ENCODE results near the gene HAND1.
"Not testable (repeated sequence)": the region's sequence is repeated elsewhere in the genome, so short reads cannot be mapped to it uniquely, and the experiment has no call there.

Gene HAND1

GRCh38 chr5:154478224-154478565 is at the start of gene HAND1:
Gene HAND1, minus strand, starts transcription at chr5:154478227. Its CDS starts 219 bp downstream, at chr5:154478008.
- Mint-ChIP-seq H3K27ac (no peak within 1 kb of the TSS), H3K4me1 (peaks cover 84% of the 10 kb centered on the region), H3K9me3 (no peaks in the 10 kb centered on the region), H3K4me3 (peak within 1 kb of the TSS; percentile 9 to 40), H3K27me3 (peaks cover 96% of the 10 kb centered on the region)
- DNase-seq (no peak), ATAC-seq (no peak)

- H3K9me3 Mint-ChIP-seq = no peaks in the 10 kb centered on the region
- no peak for DNase-seq
- H3K27me3 Mint-ChIP-seq = peaks cover 68% of the 10 kb centered on the region
- H3K27ac Mint-ChIP-seq = no peak overlapping the region
- no peaks in the 10 kb centered on the region for H3K4me1 Mint-ChIP-seq
- ATAC-seq = peak; percentile 23
- H3K4me3 Mint-ChIP-seq = no peak overlapping the region
Observed at GRCh38 chr5:154526231-154527226, 48.5 kb upstream of the HAND1 start.

- peaks cover 75% of the 10 kb centered on the region for H3K27me3 Mint-ChIP-seq
- no peak overlapping the region for H3K27ac Mint-ChIP-seq
- H3K9me3 Mint-ChIP-seq = no peaks in the 10 kb centered on the region
- no peak for DNase-seq
- peaks cover 7% of the 10 kb centered on the region for H3K4me1 Mint-ChIP-seq
- ATAC-seq = no peak
- H3K4me3 Mint-ChIP-seq = no peak overlapping the region
Observed at GRCh38 chr5:154524859-154525258, 46.8 kb upstream of the HAND1 start.

GRCh38 chr5:154524181-154524580 is 46.2 kb upstream of the HAND1 start:
- DNase-seq (no peak), ATAC-seq (no peak)
- peaks cover 81% of the 10 kb centered on the region for H3K27me3 Mint-ChIP-seq
- no peaks in the 10 kb centered on the region for H3K9me3 Mint-ChIP-seq
- peaks cover 7% of the 10 kb centered on the region for H3K4me1 Mint-ChIP-seq
- H3K27ac Mint-ChIP-seq = no peak overlapping the region
- H3K4me3 Mint-ChIP-seq = no peak overlapping the region

GRCh38 chr5:154523709-154524108 is 45.7 kb upstream of the HAND1 start:
- H3K9me3 Mint-ChIP-seq = no peaks in the 10 kb centered on the region
- peaks cover 7% of the 10 kb centered on the region for H3K4me1 Mint-ChIP-seq
- H3K27ac Mint-ChIP-seq = no peak overlapping the region
- ATAC-seq (no peak), DNase-seq (no peak)
- H3K4me3 Mint-ChIP-seq = no peak overlapping the region
- peaks cover 86% of the 10 kb centered on the region for H3K27me3 Mint-ChIP-seq

GRCh38 chr5:154523104-154523503 is 45.1 kb upstream of the HAND1 start:
- H3K4me3 Mint-ChIP-seq = no peak overlapping the region
- H3K9me3 Mint-ChIP-seq = no peaks in the 10 kb centered on the region
- H3K4me1 Mint-ChIP-seq = peaks cover 7% of the 10 kb centered on the region
- ATAC-seq = no peak
- H3K27me3 Mint-ChIP-seq = peaks cover 87% of the 10 kb centered on the region
- H3K27ac Mint-ChIP-seq = no peak overlapping the region
- DNase-seq = no peak

GRCh38 chr5:154522284-154522683 is 44.3 kb upstream of the HAND1 start:
- Mint-ChIP-seq H3K4me3 (no peak overlapping the region), H3K4me1 (peaks cover 7% of the 10 kb centered on the region), H3K9me3 (no peaks in the 10 kb centered on the region), H3K27me3 (peaks cover 88% of the 10 kb centered on the region), H3K27ac (no peak overlapping the region)
- no peak for DNase-seq
- no peak for ATAC-seq

GRCh38 chr5:154521756-154522155 is 43.7 kb upstream of the HAND1 start:
- Mint-ChIP-seq H3K4me3 (no peak overlapping the region), H3K9me3 (no peaks in the 10 kb centered on the region), H3K4me1 (peaks cover 7% of the 10 kb centered on the region), H3K27ac (no peak overlapping the region), H3K27me3 (peaks cover 92% of the 10 kb centered on the region)
- no peak for DNase-seq
- ATAC-seq = no peak

GRCh38 chr5:154520861-154521453 is 42.9 kb upstream of the HAND1 start:
- ATAC-seq = no peak
- no peaks in the 10 kb centered on the region for H3K9me3 Mint-ChIP-seq
- H3K4me1 Mint-ChIP-seq = peaks cover 7% of the 10 kb centered on the region
- H3K27ac Mint-ChIP-seq = no peak overlapping the region
- peak overlapping the region in 1 of 2 donors; percentile 15 for H3K4me3 Mint-ChIP-seq
- H3K27me3 Mint-ChIP-seq = peaks cover 86% of the 10 kb centered on the region
- no peak for DNase-seq

GRCh38 chr5:154519359-154519758 is 41.3 kb upstream of the HAND1 start:
- Mint-ChIP-seq H3K9me3 (no peaks in the 10 kb centered on the region), H3K4me3 (no peak overlapping the region), H3K4me1 (peaks cover 21% of the 10 kb centered on the region), H3K27ac (no peak overlapping the region), H3K27me3 (peaks cover 90% of the 10 kb centered on the region)
- no peak for ATAC-seq
- DNase-seq = no peak

- Mint-ChIP-seq H3K27me3 (peaks cover 80% of the 10 kb centered on the region), H3K9me3 (no peaks in the 10 kb centered on the region), H3K4me3 (no peak overlapping the region), H3K27ac (no peak overlapping the region), H3K4me1 (peaks cover 30% of the 10 kb centered on the region)
- DNase-seq (no peak), ATAC-seq (no peak)
Observed at GRCh38 chr5:154518438-154518867, 40.4 kb upstream of the HAND1 start.

- Mint-ChIP-seq H3K4me1 (peaks cover 33% of the 10 kb centered on the region), H3K27ac (no peak overlapping the region), H3K27me3 (peaks cover 75% of the 10 kb centered on the region), H3K9me3 (no peaks in the 10 kb centered on the region), H3K4me3 (no peak overlapping the region)
- no peak for ATAC-seq
- no peak for DNase-seq
Observed at GRCh38 chr5:154517810-154518437, 39.9 kb upstream of the HAND1 start.

- peaks cover 33% of the 10 kb centered on the region for H3K4me1 Mint-ChIP-seq
- peaks cover 68% of the 10 kb centered on the region for H3K27me3 Mint-ChIP-seq
- no peak overlapping the region for H3K27ac Mint-ChIP-seq
- H3K9me3 Mint-ChIP-seq = no peaks in the 10 kb centered on the region
- ATAC-seq (no peak), DNase-seq (no peak)
- H3K4me3 Mint-ChIP-seq = no peak overlapping the region
Observed at GRCh38 chr5:154517181-154517580, 39.2 kb upstream of the HAND1 start.

GRCh38 chr5:154516475-154516874 is 38.4 kb upstream of the HAND1 start:
- DNase-seq = no peak
- no peak for ATAC-seq
- H3K4me1 Mint-ChIP-seq = peaks cover 33% of the 10 kb centered on the region
- peaks cover 68% of the 10 kb centered on the region for H3K27me3 Mint-ChIP-seq
- no peaks in the 10 kb centered on the region for H3K9me3 Mint-ChIP-seq
- H3K4me3 Mint-ChIP-seq = no peak overlapping the region
- H3K27ac Mint-ChIP-seq = no peak overlapping the region

- Mint-ChIP-seq H3K27ac (peak overlapping the region in 1 of 2 donors; percentile 48), H3K4me3 (peak overlapping the region in 1 of 2 donors; percentile 4), H3K4me1 (peaks cover 25% of the 10 kb centered on the region), H3K27me3 (peaks cover 68% of the 10 kb centered on the region)
- peak; percentile 90 for ATAC-seq
- H3K9me3 Mint-ChIP-seq = not testable (repeated sequence)
- peak in 1 of 2 donors; percentile 67 for DNase-seq
Observed at GRCh38 chr5:154515488-154515887, 37.5 kb upstream of the HAND1 start.

GRCh38 chr5:154514331-154514730 is 36.3 kb upstream of the HAND1 start:
- H3K27me3 Mint-ChIP-seq = peaks cover 68% of the 10 kb centered on the region
- peaks cover 25% of the 10 kb centered on the region for H3K4me1 Mint-ChIP-seq
- peak in 1 of 2 donors; percentile 31 for DNase-seq
- no peaks in the 10 kb centered on the region for H3K9me3 Mint-ChIP-seq
- no peak overlapping the region for H3K27ac Mint-ChIP-seq
- H3K4me3 Mint-ChIP-seq = peak overlapping the region in 1 of 2 donors; percentile 68
- ATAC-seq = peak; percentile 68
